Jurkat, Clone E6-1 (cell line): ENCODE data around the gene SLC16A10.
"Not testable (repeated sequence)": the region's sequence is repeated elsewhere in the genome, so short reads cannot be mapped to it uniquely, and the experiment has no call there.

Experiments
- DNase-seq: peaks from one replicate; pipeline ENCODE4 v3.0.0-alpha.2; 2011; ENCODE audit warnings: low read depth, low spot score
- H3K4me3 ChIP-seq: 2 replicates; pipeline ENCODE4 v1.5.1; 2011; ENCODE audit warnings: mild to moderate bottlenecking, low read length, control low read depth, moderate library complexity

Gene SLC16A10

GRCh38 chr6:111238464-111239119, 151.3 kb downstream of the SLC16A10 start:
- DNase-seq, result no peak
- H3K4me3 ChIP-seq, result no peak overlapping the region

- H3K4me3 ChIP-seq, result no peak overlapping the region
- DNase-seq, result no peak
These were observed 152.2 kb downstream of the SLC16A10 start for GRCh38 chr6:111239461-111239860.

GRCh38 chr6:111242452-111242851, 155.1 kb downstream of the SLC16A10 start:
- DNase-seq, result no peak
- no peak overlapping the region for H3K4me3 ChIP-seq

- no peak overlapping the region for H3K4me3 ChIP-seq
- DNase-seq, result no peak
These were observed 155.8 kb downstream of the SLC16A10 start for GRCh38 chr6:111243095-111243494.

GRCh38 chr6:111248789-111249188, 161.5 kb downstream of the SLC16A10 start:
- DNase-seq, result no peak
- H3K4me3 ChIP-seq, result no peak overlapping the region

GRCh38 chr6:111250791-111251354, 163.6 kb downstream of the SLC16A10 start:
- no peak for DNase-seq
- no peak overlapping the region for H3K4me3 ChIP-seq

GRCh38 chr6:111252726-111253125, 165.4 kb downstream of the SLC16A10 start:
- no peak overlapping the region for H3K4me3 ChIP-seq
- DNase-seq, result no peak

GRCh38 chr6:111254004-111254778, 166.9 kb downstream of the SLC16A10 start:
- DNase-seq, result no peak
- H3K4me3 ChIP-seq, result no peak overlapping the region

GRCh38 chr6:111254779-111255166, 167.5 kb downstream of the SLC16A10 start:
- no peak for DNase-seq
- H3K4me3 ChIP-seq, result no peak overlapping the region

GRCh38 chr6:111255838-111256237, 168.5 kb downstream of the SLC16A10 start:
- not testable (repeated sequence) for DNase-seq, H3K4me3 ChIP-seq

- H3K4me3 ChIP-seq, result no peak overlapping the region
- DNase-seq, result peak; percentile 9
These were observed 169.3 kb downstream of the SLC16A10 start for GRCh38 chr6:111256646-111257045.

- no peak for DNase-seq
- no peak overlapping the region for H3K4me3 ChIP-seq
These were observed 170.7 kb downstream of the SLC16A10 start for GRCh38 chr6:111258010-111258409.

GRCh38 chr6:111258615-111259088, 171.3 kb downstream of the SLC16A10 start:
- DNase-seq, result no peak
- peak overlapping the region; percentile 81 for H3K4me3 ChIP-seq

- peak; percentile 99 for DNase-seq
These were observed 172.0 kb downstream of the SLC16A10 start for GRCh38 chr6:111259089-111259831.

GRCh38 chr6:111260570-111261298, 173.4 kb downstream of the SLC16A10 start:
- no peak for DNase-seq
- no peak overlapping the region for H3K4me3 ChIP-seq

More at GRCh38 chr6:111259089-111259831, 172.0 kb downstream of the SLC16A10 start:
- peak overlapping the region; percentile 81 for H3K4me3 ChIP-seq

GRCh38 chr6:111263837-111264236, 176.5 kb downstream of the SLC16A10 start:
- DNase-seq, result no peak
- H3K4me3 ChIP-seq, result no peak overlapping the region

GRCh38 chr6:111265842-111266241, 178.5 kb downstream of the SLC16A10 start:
- no peak for DNase-seq
- H3K4me3 ChIP-seq, result no peak overlapping the region

GRCh38 chr6:111266276-111266675, 179.0 kb downstream of the SLC16A10 start:
- DNase-seq, result no peak
- H3K4me3 ChIP-seq, result no peak overlapping the region

- no peak overlapping the region for H3K4me3 ChIP-seq
- DNase-seq, result no peak
These were observed 180.5 kb downstream of the SLC16A10 start for GRCh38 chr6:111267764-111268333.
